Mesenteric fat pad (tissue), 1 donor: ENCODE measurements around the gene UNC80. TPM values are rescaled to one million over a fixed set of nuclear protein-coding genes. Genes with fewer than 3 reads are reported as not detected.

Experiments
- DNase-seq: peaks from one replicate; pipeline ENCODE4 v3.0.0-alpha.2; 2020; ENCODE audit warnings: low spot score
- total RNA-seq: library from RNA; stranded (reverse); fragmentation: NEBNext Ultra II Directional; extraction: Animal tissue kit (Norgen Biotek cat#: 25700); gene quantifications from one replicate; pipeline ENCODE4 v1.2.1, GENCODE V29; 2021
- donor health status: DM: yes; HTN: yes; CAD: no.

Gene UNC80
- total RNA-seq, 1 donor from 2014 or later: not detected

DNA sequence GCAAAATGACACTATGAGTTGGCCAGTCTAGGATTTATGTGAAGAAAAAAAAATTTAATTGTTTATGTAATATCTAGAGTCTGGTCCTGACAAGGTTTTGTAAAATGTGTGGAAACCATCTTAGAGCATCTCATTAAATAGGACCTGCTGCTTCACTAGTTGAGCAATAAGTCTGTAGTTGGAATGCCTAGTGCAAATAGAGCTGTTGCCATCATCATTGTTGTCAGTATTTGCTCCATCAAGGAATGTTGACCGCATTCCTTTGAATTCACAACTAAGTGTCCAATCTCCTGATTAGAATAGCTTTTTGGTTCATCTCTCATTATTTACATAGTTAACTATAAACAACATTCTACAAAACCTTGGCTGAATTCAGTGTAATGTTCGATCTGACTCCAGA is 198.6 kb downstream of the UNC80 start:
- no peak for DNase-seq

DNA sequence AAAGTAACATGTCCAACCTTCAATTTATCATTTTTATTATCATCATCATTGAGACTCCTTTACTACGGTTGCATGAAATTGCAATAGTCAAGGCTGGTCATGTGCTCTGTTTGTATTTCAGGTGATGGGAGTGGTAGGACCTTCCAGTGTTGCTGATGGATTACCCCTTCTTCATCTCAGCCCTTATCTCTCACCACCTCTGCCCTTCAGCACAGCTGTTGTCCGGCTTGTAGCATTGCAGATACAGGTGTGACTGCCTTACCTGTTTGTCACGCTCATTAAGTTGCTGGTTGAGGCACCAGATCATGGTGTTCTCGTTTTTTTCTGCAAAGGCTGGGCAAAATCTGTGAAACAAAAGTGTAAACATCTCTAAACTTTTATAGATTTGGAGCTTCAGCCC is 199.1 kb downstream of the UNC80 start:
- DNase-seq: no peak

DNA sequence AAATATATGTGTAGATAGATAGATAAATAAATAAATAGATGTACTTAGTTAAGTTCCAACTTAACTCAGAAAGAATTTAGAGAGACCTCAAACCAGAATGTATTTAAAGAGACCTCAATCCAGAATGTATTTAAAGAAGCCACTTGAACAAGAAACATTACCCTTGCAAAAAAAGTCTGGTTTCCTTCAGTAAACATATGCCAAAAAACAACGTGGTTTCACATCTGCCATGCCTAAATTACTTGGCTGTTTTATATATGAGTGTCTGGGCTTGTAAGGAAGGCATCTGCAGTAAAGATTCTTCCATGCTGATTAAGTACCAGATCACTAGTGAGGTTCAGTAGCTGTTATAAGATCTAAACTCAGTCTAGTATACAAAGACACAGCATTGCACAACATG is 201.7 kb downstream of the UNC80 start:
- DNase-seq: no peak

DNA sequence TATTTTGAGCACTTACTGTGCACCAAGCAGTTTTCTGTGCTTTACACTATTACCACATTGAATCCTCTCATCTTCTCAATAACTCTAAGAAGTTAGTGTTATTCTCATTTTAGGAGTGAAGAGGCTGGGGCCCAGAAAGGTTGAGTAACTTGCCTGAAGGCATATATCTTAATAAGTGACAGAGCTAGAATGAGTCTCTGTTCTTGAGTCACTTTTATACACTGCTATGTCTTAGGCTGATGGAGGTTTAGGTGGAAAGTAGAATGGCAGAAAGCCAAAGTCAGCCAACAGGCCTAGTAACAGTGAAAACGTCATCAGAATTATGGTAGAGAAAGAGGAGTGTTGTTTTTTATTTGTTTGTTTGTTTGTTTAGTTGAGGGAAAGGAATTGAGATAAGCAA is 202.9 kb downstream of the UNC80 start:
- DNase-seq: no peak

DNA sequence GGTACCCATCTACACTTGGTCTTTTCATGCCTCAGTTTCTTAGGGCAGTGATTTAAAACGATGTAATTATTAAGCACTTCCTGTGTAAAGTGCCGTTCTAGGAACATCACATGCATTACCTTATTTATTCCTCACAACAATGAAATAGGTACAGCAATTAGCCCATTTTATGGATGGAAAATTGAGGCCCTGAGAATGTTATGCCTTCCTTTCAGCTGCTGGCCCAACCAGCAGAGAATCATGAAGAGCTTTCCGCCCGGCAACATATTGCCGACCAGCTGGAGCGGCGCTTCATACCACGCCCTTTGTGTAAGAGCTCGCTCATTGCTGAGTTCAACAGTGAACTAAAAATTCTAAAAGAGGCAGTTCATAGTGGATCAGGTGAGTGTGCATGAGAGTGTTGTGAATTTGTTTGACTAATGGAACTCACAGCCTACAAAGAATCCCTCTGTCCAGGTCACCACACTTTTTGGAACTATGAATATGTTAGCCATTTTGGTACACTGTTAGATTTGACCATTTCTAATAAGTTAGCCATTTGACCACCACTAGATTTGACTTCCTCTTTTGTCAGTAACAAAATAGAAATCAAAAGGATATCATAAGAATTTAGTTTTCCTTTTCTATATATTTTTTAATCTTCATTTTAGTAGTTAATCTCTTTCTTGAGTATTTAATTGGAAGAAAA is 205.2 kb downstream of the UNC80 start:
- DNase-seq: no peak

DNA sequence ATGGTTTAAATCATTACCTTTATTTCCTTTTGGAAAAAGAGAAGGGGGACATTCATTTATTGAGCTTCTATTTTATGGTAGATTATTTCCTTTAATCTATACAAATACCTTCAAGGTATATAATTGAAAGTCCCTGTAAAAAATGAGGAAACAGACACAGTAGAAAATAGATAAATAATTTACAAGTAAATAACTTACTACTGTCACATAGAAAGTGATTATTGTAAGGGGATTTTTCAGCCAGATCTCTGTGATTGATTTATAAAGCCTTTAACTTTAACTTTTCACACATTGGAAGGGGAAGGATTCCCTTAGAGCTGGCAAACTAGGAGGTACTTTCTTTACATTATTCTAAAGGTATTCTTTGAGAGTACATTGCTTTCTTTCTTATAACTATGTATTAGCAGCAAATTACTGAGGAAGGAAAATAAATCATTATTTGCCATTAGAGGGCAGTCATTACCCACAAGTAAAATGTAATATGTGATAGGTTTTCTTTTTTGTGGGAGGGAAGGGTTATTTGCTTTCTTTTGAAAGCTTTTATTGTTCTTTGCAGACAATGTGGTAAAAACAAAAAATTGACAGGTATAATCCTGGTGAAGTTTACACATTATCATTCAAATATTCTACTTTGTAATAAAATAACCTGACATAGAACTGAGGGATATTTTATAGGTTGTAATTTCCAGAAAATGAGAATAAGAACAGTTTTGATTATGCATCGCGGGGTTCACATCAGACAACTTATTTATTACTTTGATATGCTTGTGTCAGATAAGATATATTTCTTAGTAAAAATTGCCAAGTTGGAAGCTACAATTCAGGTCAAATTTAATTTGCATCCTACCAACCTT is 206.0 kb downstream of the UNC80 start:
- no peak for DNase-seq

DNA sequence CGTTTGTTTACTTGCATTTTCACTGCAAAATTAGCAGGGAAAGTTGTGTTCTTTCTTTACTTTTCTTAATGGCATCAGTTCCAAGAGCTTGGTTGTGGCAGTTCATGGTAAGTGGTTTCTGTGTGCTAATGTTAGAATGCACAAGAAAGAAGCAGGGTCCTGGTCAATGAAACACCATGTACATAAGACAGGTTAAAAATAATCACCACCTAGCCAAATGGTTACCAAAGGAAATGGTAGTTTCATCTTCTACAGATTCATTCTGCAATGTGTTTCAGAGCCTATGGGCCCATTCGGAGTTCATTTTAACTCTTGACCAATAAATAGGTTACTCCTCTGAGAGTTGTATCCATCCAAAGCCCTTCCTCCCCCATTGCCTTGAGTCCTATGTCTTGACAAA is 212.7 kb downstream of the UNC80 start:
- no peak for DNase-seq

DNA sequence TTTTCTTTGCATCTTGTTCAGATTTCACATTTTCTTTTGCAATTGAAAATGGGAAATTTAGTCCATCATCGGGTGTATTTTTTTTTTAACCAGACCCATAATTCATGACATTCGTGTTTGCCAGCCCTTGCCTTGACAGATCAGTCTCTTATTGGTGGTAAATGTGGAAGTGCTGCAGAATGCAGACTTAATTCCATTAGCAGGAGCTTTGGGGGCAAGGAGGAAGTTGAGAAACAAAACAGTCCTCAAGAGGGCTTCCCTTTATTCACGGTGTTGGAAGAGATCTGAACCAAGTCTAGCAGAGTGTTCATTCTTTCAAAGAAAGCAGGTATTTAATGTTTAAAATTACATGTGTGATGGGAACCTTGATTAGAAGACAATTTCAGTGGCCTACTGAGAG is 214.2 kb downstream of the UNC80 start:
- DNase-seq: no peak

DNA sequence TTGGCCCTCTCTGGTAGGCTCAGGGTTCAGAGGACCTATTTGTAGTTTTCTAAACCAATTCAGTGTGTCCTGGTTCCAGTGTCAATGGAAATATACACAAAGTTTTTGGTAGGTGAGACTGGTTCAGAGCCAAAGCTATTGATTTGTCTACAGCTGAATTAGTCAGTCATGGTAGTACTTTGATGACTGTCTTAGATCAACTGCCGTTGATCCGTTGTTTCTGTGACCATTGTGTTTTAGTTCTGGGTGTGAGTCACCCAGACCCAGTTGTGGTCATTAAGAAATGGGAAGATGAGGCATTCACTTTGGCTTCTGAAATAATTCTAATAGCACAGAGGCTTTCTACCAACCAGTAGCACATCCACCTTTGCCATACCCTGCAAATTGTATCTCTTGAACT is 214.8 kb downstream of the UNC80 start:
- no peak for DNase-seq

DNA sequence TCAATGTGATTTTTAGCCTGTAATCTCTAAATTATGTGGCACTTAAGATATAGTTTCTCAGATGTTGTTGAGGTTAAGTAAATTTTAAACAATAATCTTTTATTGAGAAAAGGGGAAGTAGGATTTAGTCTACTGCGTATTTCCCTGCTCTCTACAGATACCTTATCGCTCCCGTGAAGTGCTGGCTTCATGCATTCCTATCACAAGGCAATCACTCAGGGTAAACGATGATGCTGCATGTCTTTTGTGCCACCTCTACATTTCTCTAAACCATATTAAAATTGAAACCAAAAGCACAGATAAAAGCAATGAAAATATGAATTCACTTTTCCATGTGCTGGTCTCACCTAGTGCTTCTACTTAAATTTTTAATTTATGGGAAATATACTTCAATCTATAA is 216.4 kb downstream of the UNC80 start:
- DNase-seq: no peak

DNA sequence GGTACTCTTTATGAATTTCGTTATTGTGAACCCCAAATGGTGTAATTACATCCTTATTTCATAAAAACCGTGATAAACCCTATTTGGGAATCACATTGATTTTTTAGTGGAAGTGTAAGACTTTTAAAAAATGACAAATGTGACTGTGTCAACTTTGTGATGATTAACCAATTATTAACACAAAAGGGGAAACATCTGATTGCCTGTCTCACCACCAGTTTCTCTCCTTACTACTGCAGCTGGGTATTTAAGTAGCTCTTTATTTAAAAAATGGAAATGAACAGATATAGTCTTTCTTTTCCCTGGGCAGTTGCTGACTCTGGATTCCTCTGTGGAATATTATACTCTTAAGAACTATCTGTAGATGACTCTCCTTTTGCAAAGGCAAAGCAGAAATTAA is 219.2 kb downstream of the UNC80 start:
- no peak for DNase-seq

DNA sequence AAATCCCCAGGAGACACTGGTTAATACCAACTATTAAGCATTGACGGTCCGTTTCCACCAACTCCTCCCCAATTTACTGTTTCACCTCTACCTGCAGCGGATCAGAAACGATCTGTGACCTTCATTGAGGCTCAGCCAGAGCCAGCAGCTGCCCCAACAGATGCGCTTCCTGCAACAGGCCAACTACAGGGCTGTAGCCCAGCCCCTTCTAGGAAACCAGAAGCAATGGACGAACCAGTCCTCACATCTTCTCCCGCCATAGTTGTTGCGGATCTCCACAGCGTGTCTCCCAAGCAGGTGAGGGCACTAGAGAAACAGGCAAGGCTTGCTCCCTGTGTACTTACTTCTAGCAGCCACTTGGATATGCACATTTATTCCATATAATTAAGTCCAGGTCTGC is 222.3 kb downstream of the UNC80 start:
- DNase-seq: no peak

DNA sequence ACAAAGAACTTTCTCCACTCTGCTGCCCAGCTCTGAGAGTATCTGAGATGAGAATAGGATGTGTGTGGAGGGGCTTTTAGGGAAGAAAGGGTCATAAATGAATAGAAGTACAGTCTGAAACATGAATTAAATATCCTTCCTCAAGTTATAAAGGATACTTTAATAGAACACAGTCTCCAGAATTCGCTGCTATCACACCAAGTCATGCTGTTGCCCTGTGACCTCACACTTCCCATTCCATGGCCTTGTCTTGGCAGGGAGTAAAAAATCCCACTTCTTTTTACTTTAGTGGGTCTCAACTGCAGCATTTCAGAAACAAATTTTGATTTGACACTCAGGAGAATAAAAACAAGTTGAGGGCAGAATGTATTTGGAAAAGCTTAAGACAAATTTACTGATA is 227.0 kb downstream of the UNC80 start:
- DNase-seq: no peak

DNA sequence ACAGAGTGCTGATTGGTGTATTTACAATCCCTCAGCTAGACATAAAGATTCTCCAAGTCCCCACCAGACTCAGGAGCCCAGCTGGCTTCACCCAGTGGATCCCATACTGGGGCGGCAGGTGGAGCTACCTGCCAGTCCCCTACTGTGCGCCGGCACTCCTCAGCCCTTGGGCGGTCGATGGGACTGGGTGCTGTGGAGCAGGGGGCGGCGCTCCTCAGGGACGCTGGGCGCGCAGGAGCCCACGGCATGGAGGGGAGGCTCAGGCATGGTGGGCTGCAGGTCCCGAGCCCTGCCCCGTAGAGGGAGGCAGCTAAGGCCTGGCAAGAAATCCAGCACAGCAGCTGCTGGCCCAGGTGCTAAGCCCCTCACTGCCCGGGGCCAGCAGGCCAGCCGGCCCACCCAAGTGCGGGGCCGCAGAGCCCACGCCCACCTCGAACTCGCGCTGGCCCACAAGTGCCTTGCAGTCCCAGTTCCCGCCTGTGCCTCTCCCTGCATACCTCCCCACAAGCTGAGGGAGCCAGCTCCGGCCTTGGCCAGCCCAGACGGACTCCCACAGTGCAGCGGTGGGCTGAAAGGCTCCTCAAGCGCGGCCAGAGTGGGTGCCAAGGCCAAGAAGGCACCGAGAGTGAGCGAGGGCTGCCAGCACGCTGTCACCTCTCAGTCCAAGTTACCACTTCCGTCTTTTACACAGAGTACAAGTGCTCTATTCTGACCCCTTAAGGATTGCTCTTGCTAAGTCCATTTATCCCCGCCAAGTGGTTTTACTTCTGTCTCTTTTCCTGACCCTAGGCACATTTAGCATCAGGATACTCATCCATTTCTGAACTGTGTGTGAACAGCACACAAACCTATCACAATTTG is 229.1 kb downstream of the UNC80 start:
- no peak for DNase-seq

DNA sequence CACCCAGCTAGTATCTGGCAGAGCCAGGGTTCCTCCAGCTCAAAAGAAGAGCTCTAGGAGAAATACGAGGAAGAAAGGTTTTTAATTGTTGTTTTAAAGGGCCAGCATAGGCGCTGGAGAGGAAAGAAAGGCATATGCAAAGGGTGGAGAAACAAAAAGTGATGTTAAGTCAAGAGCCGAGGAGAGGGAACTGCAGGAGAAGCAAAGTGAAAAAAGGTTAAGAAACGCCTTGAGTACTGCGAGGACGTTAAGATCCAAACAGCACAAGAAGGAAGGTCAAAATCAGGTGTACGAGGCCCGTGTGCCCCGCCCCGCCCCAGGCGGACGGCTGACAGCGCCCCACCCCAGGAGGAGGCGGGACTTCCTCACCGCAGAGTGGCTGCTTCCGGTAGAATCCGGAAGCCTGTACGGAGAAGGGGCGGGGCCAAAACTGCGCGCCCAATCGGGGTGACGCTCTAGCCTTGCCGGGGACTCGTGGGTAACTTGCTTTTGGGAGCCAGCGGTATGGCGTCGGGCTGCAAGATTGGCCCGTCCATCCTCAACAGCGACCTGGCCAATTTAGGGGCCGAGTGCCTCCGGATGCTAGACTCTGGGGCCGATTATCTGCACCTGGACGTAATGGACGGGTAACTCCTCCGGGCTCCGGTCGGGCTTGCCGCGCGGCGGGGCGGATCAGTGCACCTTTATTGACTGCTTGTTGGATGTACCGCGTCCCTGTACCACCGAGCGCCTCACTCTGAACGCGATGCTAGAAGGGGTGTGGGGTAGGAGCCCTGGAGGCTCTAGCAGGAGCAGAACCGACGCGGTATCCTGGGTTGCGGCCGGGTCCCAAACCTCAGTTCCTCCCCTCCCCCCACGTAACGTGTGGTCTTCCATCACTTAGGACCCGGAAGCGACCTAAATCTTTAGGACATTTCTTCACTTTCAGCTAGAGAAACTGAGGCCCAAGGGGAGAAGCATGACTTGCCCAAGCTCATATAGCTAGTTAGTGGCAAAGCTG is 230.8 kb downstream of the UNC80 start, which contains the start of gene RPE:
Gene RPE (plus strand): TSS at position 481 of the 1,000 bp plus-strand sequence. CDS start 24 bp downstream, at position 505.
- peak; percentile 98 for DNase-seq

DNA sequence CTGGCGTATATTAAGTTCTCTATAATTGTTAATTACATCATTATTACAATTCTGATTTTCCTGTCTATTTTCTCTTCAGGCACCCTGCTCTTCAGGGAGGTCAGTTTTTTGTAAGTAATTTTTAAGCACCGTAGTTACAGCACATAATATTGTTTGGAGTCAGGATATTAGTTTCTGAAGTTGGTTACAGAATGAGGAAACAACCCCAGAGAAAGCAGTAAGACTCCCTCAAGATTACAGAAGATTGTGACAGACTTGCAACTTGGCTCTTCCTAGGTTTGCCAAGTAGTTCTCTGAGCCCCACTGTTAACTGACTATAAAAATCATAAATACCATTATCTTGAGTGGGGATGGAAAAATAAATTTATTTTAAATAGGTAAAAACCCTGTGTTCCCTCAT is 231.7 kb downstream of the UNC80 start:
- no peak for DNase-seq

DNA sequence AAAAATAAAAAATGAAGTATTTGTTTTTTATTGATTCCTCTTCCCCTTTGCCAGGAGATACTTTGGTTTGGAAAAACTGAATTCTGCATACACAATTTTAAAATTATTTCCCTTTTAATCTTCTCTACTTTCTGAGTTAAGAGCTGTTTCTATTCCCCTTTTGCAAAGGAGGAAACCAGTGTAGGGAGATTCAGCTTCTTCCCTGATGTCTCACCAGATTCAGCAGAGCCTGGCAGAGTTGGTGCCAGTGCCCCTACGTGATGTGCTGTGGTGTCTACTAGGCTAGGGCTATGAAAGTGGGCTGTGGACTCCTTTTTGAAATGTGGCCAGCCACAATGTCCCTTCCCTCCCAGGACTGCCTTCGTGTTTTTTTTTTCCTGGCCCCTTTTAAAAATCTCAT is 233.2 kb downstream of the UNC80 start:
- DNase-seq: no peak

DNA sequence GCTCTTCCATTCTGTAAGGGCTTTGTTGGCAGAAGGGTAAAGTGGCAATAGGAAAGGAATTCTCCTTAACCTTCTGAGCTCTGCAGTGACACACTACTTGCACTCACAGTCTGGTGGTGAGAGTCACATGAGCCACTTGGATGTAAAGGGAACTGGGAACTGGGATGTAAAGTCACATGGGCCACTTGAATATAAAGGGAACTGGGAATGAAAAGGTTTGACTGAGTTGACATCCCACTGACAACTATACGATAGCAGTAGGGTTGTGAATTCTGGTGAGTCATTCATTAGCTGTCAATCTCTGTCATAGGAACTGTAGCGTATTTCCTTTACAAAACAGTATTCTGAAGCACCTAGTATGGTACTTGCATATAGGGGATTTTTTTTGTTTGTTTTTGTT is 236.3 kb downstream of the UNC80 start:
- no peak for DNase-seq

DNA sequence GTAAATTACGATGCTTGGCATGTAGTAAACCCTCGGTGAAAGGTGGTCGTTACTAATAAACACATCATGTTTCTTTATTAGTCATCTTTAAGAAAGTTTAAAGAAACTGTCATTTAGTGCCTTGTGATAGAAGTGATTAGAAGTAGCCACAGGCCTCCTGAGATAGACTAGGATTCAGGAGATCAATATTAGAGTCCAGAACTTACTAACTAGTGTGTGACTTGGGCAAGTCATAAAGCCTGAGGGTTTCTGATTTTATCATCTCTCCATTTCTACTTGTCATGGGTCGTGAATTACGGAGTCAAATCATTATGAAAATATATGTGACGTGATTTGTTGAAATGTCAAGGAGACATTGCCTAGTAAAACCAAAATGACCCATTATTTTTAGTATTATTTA is 237.5 kb downstream of the UNC80 start:
- no peak for DNase-seq

DNA sequence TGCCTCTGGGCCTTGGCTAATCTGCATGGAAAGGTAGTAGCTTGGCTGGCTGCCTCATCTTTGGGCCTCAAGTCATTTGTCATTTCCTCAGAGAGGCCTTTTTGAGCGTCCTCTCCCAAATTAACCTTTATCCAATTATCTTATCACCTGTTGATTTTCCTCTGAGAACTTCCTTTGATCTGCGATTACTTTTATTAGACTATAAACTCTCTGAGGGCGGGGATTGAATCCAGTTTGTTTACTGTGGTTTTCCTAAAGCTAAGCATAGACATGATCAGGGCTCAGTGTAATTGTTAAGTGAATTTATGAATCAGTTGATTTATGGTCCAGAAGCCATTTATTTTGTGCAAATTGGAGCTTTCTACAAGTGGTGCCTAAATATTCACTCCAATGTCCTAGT is 238.3 kb downstream of the UNC80 start:
- DNase-seq: no peak

DNA sequence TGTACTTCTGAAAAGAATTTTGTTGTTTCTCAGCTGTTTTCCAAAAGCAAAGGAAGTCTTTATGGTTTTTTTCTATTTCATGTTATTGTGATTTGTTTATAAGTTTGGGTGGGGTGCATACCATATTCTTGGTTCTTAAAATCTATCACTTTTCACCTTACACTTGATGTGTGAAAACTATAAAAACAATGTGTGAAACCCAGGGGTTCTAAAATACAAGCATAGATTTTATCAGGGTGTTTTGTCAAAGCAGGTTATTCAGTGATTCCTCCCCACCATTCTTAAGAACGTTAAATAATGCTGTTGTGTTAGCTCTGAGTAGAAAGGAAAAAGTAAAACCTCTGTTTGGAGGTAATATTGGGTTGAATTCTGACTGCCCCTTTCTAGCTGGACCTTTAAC is 248.5 kb downstream of the UNC80 start:
- DNase-seq: no peak
